Neural crest cell (in vitro differentiated cells): ENCODE results near the gene MYH15. TPM values are rescaled to one million over a fixed set of nuclear protein-coding genes. Genes with fewer than 3 reads are reported as not detected.

ENCODE experiments used
- DNase-seq: peaks from one replicate; pipeline ENCODE4 v3.0.0; 2021; ENCODE audit warnings: low read depth, mixed read lengths, low spot score
- H3K27ac Mint-ChIP-seq: one replicate; pipeline ENCODE4 v1.8.0; 2021; ENCODE audit warnings: mild to moderate bottlenecking, mixed read lengths; ENCODE audit not compliant: unreplicated experiment
- H3K27me3 Mint-ChIP-seq: 2 replicates; pipeline ENCODE4 v1.8.0; 2021; ENCODE audit warnings: low read depth, mild to moderate bottlenecking, mixed read lengths
- H3K36me3 Mint-ChIP-seq: 2 replicates; pipeline ENCODE4 v1.8.0; 2021; ENCODE audit warnings: low read depth, mild to moderate bottlenecking, mixed read lengths
- H3K4me1 Mint-ChIP-seq: 2 replicates; pipeline ENCODE4 v1.8.0; 2021; ENCODE audit warnings: mixed read lengths
- H3K4me3 Mint-ChIP-seq: one replicate; pipeline ENCODE4 v1.8.0; 2021; ENCODE audit warnings: mild to moderate bottlenecking, mixed read lengths
- H3K9me3 Mint-ChIP-seq: 2 replicates; pipeline ENCODE4 v1.8.0; 2021; ENCODE audit warnings: mixed read lengths
- long read RNA-seq: library from polyadenylated mRNA; unstranded; transcript quantifications from one replicate; pipeline ENCODE4 v2.0.0, GENCODE V29; 2020
- total RNA-seq: library from RNA; stranded (reverse); gene quantifications from 2 replicates; pipeline ENCODE4 v1.2.1, GENCODE V29; 2021
- TF ChIP-seq, protein P1 (sequence below): fragments of 200-600 bp; sonication (generic); conservative IDR thresholded peaks from 2 replicates; pipeline ENCODE4 v1.5.0; 2021; ENCODE audit warnings: antibody characterized with exemption, mild to moderate bottlenecking

The MYH15 gene
- 0.16 and 0.20 TPM in 2 replicates for total RNA-seq
- long read RNA-seq, partial matches to known transcripts = 1 of 1 reads
- long read RNA-seq, other reads (novel, unspliced or antisense) = 0 of 1 reads

DNA sequence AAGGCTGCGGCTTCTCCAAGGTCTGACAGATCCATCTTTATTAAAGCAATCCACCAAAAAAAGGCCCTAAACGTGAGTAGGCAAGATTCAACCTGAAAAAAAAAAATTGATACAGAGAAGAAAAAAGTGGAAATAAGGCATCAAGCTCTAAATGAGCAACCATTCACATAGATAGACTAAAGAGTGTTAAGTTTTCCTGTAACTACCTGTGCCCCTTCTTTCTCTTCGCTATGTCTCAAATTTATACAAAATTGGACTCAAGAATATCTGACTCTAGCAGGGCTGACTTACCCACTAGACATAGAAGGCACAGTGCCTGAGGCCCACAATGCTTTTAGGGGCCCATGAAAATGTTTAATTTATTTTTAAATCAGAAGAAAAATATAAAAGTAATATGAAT, at the start of gene MYH15:
TSS of gene MYH15 (minus strand) at position 101 of the 400 bp plus-strand sequence. CDS start at position 35, 66 bp downstream.
- H3K27me3 Mint-ChIP-seq = no peaks in the 10 kb centered on the region
- no peaks in the 10 kb centered on the region for H3K36me3 Mint-ChIP-seq
- TF ChIP-seq, protein P1, sequence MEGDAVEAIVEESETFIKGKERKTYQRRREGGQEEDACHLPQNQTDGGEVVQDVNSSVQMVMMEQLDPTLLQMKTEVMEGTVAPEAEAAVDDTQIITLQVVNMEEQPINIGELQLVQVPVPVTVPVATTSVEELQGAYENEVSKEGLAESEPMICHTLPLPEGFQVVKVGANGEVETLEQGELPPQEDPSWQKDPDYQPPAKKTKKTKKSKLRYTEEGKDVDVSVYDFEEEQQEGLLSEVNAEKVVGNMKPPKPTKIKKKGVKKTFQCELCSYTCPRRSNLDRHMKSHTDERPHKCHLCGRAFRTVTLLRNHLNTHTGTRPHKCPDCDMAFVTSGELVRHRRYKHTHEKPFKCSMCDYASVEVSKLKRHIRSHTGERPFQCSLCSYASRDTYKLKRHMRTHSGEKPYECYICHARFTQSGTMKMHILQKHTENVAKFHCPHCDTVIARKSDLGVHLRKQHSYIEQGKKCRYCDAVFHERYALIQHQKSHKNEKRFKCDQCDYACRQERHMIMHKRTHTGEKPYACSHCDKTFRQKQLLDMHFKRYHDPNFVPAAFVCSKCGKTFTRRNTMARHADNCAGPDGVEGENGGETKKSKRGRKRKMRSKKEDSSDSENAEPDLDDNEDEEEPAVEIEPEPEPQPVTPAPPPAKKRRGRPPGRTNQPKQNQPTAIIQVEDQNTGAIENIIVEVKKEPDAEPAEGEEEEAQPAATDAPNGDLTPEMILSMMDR = no peak
- no peak within 1 kb of the TSS for H3K27ac Mint-ChIP-seq
- no peaks in the 10 kb centered on the region for H3K4me1 Mint-ChIP-seq
- H3K4me3 Mint-ChIP-seq = no peak within 1 kb of the TSS
- no peaks in the 10 kb centered on the region for H3K9me3 Mint-ChIP-seq
- DNase-seq = no peak

DNA sequence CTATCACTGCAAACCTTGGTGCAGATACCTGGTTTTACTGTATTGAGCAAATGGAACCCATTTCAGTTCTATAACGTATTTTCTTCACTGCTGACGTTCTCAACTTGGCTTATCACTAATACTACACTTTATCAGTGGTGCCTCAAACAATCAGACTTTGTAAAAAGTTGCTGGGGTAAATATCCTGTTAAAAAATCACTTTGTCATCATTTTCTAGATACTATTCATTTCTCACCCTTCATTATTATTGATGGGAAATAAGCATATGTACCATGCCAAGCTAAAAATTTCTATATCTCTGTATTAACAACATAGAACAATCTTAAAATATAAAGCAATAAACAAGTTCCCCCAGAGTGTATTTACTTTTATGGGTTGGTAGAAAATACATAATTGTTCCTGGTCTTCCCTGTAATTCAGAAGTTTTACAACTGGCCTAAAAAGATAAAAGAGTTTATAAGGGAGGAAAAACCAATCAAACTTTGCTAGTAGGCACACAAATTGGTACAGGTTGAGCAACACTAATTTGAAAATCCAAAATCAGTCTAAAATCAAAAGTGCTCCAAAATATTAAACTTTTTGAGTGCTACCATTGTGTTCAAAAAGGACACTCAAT, 45.7 kb upstream of the MYH15 start:
- Mint-ChIP-seq H3K9me3 (no peaks in the 10 kb centered on the region), H3K27me3 (no peaks in the 10 kb centered on the region), H3K4me1 (no peaks in the 10 kb centered on the region), H3K27ac (no peak overlapping the region), H3K4me3 (no peak overlapping the region), H3K36me3 (peaks cover 17% of the 10 kb centered on the region)
- TF ChIP-seq, protein P1 = no peak
- no peak for DNase-seq

DNA sequence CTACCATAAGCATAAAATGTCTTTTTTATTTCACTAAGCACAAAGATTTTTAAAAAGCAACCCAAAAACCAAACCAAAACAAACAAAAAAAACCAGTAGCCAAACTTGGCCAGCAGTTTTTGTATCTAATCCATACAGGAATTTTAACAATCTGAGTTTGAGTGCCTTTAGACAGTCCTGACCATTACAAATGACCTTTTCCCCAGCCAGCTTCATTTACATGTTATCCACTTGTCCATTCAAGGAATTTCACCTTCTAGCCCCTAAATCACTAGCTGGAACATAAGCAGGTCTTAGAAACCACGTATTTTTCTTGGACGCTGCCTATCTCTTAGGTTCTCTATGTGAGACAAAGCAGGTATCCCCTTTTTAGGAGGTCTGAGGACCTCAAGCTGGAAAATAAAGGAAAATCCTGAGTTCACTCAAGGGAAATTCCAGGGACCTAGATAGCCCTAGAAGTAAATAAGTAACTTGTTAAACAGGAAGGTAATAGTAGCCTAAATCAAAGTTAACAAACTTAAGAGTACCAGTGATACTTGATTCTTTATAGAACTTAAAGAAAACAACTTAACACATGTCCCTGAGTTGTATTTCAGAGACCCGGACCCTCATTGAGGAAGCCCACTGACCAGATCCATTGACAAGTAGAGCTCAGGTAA, 44.6 kb upstream of the MYH15 start:
- Mint-ChIP-seq H3K9me3 (no peaks in the 10 kb centered on the region), H3K4me1 (no peaks in the 10 kb centered on the region), H3K36me3 (peaks cover 16% of the 10 kb centered on the region), H3K27ac (no peak overlapping the region), H3K27me3 (no peaks in the 10 kb centered on the region), H3K4me3 (no peak overlapping the region)
- no peak for DNase-seq
- TF ChIP-seq, protein P1 = no peak

DNA sequence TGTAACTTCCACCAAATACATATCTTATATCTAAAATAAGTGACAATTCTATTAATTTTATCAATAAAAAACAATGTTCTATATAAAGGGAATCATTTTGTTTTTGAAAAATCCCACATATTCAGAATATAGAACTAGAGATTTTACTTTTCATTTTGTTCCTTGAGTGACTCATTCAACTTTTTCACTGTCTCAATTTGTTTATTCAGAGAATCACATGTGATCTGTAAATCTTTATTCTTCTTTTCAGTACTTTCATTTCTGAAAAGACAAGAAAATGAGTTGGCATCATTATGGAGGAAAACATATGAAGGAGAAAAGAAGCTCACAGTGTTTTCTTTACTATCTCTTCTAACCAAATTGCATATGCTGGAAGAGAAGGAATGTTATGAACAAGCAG, 43.8 kb upstream of the MYH15 start:
- Mint-ChIP-seq H3K4me3 (no peak overlapping the region), H3K36me3 (peaks cover 14% of the 10 kb centered on the region), H3K27ac (no peak overlapping the region), H3K9me3 (no peaks in the 10 kb centered on the region), H3K27me3 (no peaks in the 10 kb centered on the region), H3K4me1 (no peaks in the 10 kb centered on the region)
- TF ChIP-seq, protein P1 = no peak
- DNase-seq = no peak

DNA sequence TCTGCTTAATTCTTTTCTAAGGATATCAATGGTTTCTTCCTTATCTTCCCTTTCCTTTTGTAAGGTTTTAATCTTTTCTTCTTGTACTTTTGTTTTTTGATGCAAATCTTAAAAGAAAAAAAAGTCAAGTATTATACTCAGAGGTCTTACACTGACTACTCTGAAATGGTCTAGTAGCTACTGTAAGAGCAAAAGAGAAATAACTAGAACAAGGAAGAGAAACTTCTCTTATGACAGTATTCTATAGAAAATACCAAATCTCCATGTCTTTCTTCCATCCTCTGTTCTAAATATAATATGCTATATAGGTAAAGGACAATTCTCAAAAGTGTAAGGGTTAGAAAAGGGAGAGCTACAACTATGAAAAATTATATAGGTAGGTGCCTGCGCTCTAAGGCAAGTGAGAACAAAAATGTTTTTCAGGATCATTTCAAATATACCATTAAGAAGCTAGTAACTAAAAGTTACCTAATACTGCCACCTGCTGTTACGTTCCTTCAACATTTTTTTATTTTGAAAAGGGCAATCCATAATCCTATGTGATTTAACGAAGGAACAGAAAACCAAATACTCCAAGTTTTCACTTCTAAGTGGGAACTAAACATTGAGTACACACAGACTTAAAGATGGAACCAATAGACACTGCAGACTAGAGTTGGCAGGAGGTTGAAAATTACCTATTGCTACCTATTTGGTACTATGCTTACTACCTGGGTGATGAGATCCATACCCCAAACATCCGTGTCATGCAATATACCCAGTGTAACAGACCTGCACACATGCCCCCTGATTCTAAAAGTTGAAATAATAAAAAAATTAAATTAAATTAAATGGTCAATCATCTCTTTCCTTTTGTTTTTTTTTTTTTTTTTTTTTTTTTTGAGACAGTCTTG, 42.1 kb upstream of the MYH15 start:
- no peaks in the 10 kb centered on the region for H3K27me3 Mint-ChIP-seq
- no peak for DNase-seq
- H3K9me3 Mint-ChIP-seq = no peaks in the 10 kb centered on the region
- peaks cover 4% of the 10 kb centered on the region for H3K36me3 Mint-ChIP-seq
- no peaks in the 10 kb centered on the region for H3K4me1 Mint-ChIP-seq
- no peak overlapping the region for H3K4me3 Mint-ChIP-seq
- no peak overlapping the region for H3K27ac Mint-ChIP-seq
- TF ChIP-seq, protein P1 = peak; percentile 75
